GM23338 (cell line): ENCODE measurements around the gene SH3TC1. TPM values are rescaled to one million over a fixed set of nuclear protein-coding genes. Genes with fewer than 3 reads are reported as not detected.

Source experiments
- ATAC-seq: fragments of 200-7000 bp; cut with Tn5 transposase; 3 replicates; pipeline ENCODE4 v1.9.1; 2020
- DNase-seq: peaks from one replicate; pipeline ENCODE4 v3.0.0-alpha.2; 2015; ENCODE audit warnings: low spot score
- H2AFZ ChIP-seq: fragments of 200-600 bp; sonication (generic); 2 replicates; pipeline ENCODE4 v1.8.0; 2016; ENCODE audit warnings: antibody characterized with exemption, mild to moderate bottlenecking, moderate library complexity
- H3F3A ChIP-seq: fragments of 200-600 bp; sonication (generic); replicated peaks from 2 replicates; pipeline ENCODE4 v1.8.0; 2017; ENCODE audit warnings: antibody characterized with exemption, mixed run types, low read depth
- H3K27ac ChIP-seq: fragments of 200-600 bp; sonication (generic); 2 replicates; pipeline ENCODE4 v1.6.1; 2016; ENCODE audit warnings: low read depth
- H3K27me3 ChIP-seq: fragments of 200-600 bp; sonication (generic); 2 replicates; pipeline ENCODE4 v1.8.0; 2016; ENCODE audit warnings: mild to moderate bottlenecking, mixed run types, moderate library complexity; ENCODE audit not compliant: insufficient read depth
- H3K36me3 ChIP-seq: fragments of 200-600 bp; sonication (generic); 2 replicates; pipeline ENCODE4 v1.8.0; 2016; ENCODE audit warnings: mild to moderate bottlenecking; ENCODE audit not compliant: insufficient read depth
- H3K4me1 ChIP-seq: fragments of 200-600 bp; sonication (generic); 2 replicates; pipeline ENCODE4 v1.8.0; 2016; ENCODE audit warnings: mild to moderate bottlenecking, moderate library complexity; ENCODE audit not compliant: insufficient read depth
- H3K4me2 ChIP-seq: fragments of 200-600 bp; sonication (generic); 2 replicates; pipeline ENCODE4 v1.7.1; 2017; ENCODE audit warnings: mixed run types
- H3K4me3 ChIP-seq: fragments of 200-600 bp; sonication (generic); 2 replicates; pipeline ENCODE4 v1.6.1; 2016; ENCODE audit warnings: mixed run types
- H3K79me2 ChIP-seq: fragments of 200-600 bp; sonication (generic); replicated peaks from 2 replicates; pipeline ENCODE4 v1.8.0; 2017; ENCODE audit warnings: mild to moderate bottlenecking; ENCODE audit not compliant: insufficient read depth
- H3K9me2 ChIP-seq: fragments of 200-600 bp; sonication (generic); 2 replicates; pipeline ENCODE4 v1.8.0; 2017; ENCODE audit not compliant: insufficient read depth
- H4K20me1 ChIP-seq: fragments of 200-600 bp; sonication (generic); replicated peaks from 2 replicates; pipeline ENCODE4 v1.8.0; 2017; ENCODE audit warnings: mild to moderate bottlenecking; ENCODE audit not compliant: insufficient read depth
- H3K27ac Mint-ChIP-seq: 2 replicates; pipeline ENCODE4 v1.8.0; 2020; ENCODE audit warnings: inconsistent platforms, mild to moderate bottlenecking, moderate library complexity, mixed read lengths
- H3K27me3 Mint-ChIP-seq: 3 replicates; pipeline ENCODE4 v1.8.0; 2022; ENCODE audit warnings: low read depth, mild to moderate bottlenecking, moderate library complexity, mixed read lengths, inconsistent platforms; ENCODE audit not compliant: insufficient read depth, poor library complexity
- H3K36me3 Mint-ChIP-seq: 3 replicates; pipeline ENCODE4 v1.8.0; 2021; ENCODE audit warnings: low read depth, mild to moderate bottlenecking, inconsistent platforms, moderate library complexity, mixed read lengths
- H3K4me1 Mint-ChIP-seq: 3 replicates; pipeline ENCODE4 v1.8.0; 2020; ENCODE audit warnings: mild to moderate bottlenecking, inconsistent platforms, mixed read lengths
- H3K4me3 Mint-ChIP-seq: 3 replicates; pipeline ENCODE4 v1.8.0; 2021; ENCODE audit warnings: moderate library complexity, mild to moderate bottlenecking, inconsistent platforms, mixed read lengths
- H3K9me3 Mint-ChIP-seq: 3 replicates; pipeline ENCODE4 v1.8.0; 2020; ENCODE audit warnings: moderate library complexity, mild to moderate bottlenecking, inconsistent platforms, mixed read lengths
- CREB1 ChIP-seq: fragments of 250-450 bp; sonication (Bioruptor Pico); IDR thresholded peaks from 2 replicates; pipeline ENCODE4 v1.5.0; 2020; ENCODE audit warnings: low read depth, mild to moderate bottlenecking, moderate library complexity
- CTCF ChIP-seq, 2 experiments: fragments of 200-600 bp in 1 of 2; sonication (generic) in 1 of 2; conservative IDR thresholded peaks; 2 replicates each; pipeline versions ENCODE4 v1.5.1 to v1.6.1; 2016 to 2017; ENCODE audit warnings: antibody characterized with exemption in 2 of 2, low read depth in 2 of 2, mild to moderate bottlenecking in 2 of 2, moderate library complexity in 1 of 2
- ETS1 ChIP-seq: IDR thresholded peaks from 2 replicates; pipeline ENCODE4 v1.6.1; 2016; ENCODE audit warnings: antibody characterized with exemption
- EZH2 ChIP-seq: fragments of 200-600 bp; sonication (generic); IDR thresholded peaks from one replicate; pipeline ENCODE4 v1.8.0; 2017; ENCODE audit warnings: antibody characterized with exemption, mild to moderate bottlenecking, low read depth; ENCODE audit not compliant: unreplicated experiment
- EZH2phosphoT487 ChIP-seq: fragments of 200-600 bp; sonication (generic); IDR thresholded peaks from one replicate; pipeline ENCODE4 v1.8.1; 2018; ENCODE audit warnings: antibody characterized with exemption; ENCODE audit not compliant: unreplicated experiment
- JUNB ChIP-seq: IDR thresholded peaks from one replicate; pipeline ENCODE4 v1.6.1; 2016; ENCODE audit warnings: antibody characterized with exemption; ENCODE audit not compliant: unreplicated experiment
- NANOG ChIP-seq: IDR thresholded peaks from 2 replicates; pipeline ENCODE4 v1.6.1; 2016; ENCODE audit warnings: antibody characterized with exemption, borderline replicate concordance
- POLR2AphosphoS5 ChIP-seq: IDR thresholded peaks from 2 replicates; pipeline ENCODE4 v1.6.1; 2016; ENCODE audit warnings: antibody characterized with exemption, low read depth
- REST ChIP-seq: IDR thresholded peaks from one replicate; pipeline ENCODE4 v1.6.1; 2018; ENCODE audit warnings: antibody characterized with exemption; ENCODE audit not compliant: unreplicated experiment
- STAT1 ChIP-seq: IDR thresholded peaks from one replicate; pipeline ENCODE4 v1.6.1; 2016; ENCODE audit warnings: antibody characterized with exemption; ENCODE audit not compliant: unreplicated experiment
- ZNF114 ChIP-seq: fragments of 250-450 bp; sonication (Bioruptor Pico); IDR thresholded peaks from 2 replicates; pipeline ENCODE4 v1.5.0; 2020; ENCODE audit warnings: mild to moderate bottlenecking, moderate library complexity
- ZNF331 ChIP-seq: fragments of 250-450 bp; sonication (Bioruptor Pico); IDR thresholded peaks from 2 replicates; pipeline ENCODE4 v1.5.0; 2020; ENCODE audit warnings: low read depth, mild to moderate bottlenecking, moderate library complexity
- ZNF462 ChIP-seq: fragments of 250-450 bp; sonication (Bioruptor Pico); IDR thresholded peaks from 2 replicates; pipeline ENCODE4 v1.5.0; 2020; ENCODE audit warnings: mild to moderate bottlenecking, moderate library complexity
- polyA plus RNA-seq: library from polyadenylated mRNA; unstranded; fragments of >200 nt; fragmentation: Nextera tagmentation; extraction: Ambion mirVana; gene quantifications from 2 replicates; pipeline ENCODE4 v1.2.1, GENCODE V29; 2016
- total RNA-seq: library from RNA; depleted of rRNA; stranded (reverse); fragments of >200 nt; shearing (Covaris generic); gene quantifications from 2 replicates; pipeline ENCODE4 v1.2.3, GENCODE V29; 2014

Gene SH3TC1
- total and polyA plus RNA-seq, 2 experiments from 2014 or later: 0.07 TPM; not detected in 1

GRCh38 chr4:8274066-8274652, 75.1 kb downstream of the SH3TC1 start:
- H2AFZ ChIP-seq: no peak overlapping the region
- no peak overlapping the region for H3K4me3 ChIP-seq
- TF ChIP-seq STAT1 (no peak), ZNF331 (CRISPR knock-in tag) (no peak), REST (no peak), CTCF (conservative IDR thresholded peaks at IDR 0.05; ENCODE audit: low read depth in 2 of 2) (no peak), ETS1 (no peak), CREB1 (CRISPR knock-in tag) (no peak), JUNB (no peak), ZNF114 (no peak), NANOG (no peak), ZNF462 (CRISPR knock-in tag) (no peak), EZH2phosphoT487 (no peak), EZH2 (no peak), POLR2AphosphoS5 (no peak)
- no peaks in the 10 kb centered on the region for H3K79me2 ChIP-seq
- no peak overlapping the region for H3K27ac ChIP-seq
- peaks cover 34% of the 10 kb centered on the region for H3K27me3 Mint-ChIP-seq
- no peaks in the 10 kb centered on the region for H3K4me1 ChIP-seq
- H3K27me3 ChIP-seq: peaks cover 17% of the 10 kb centered on the region
- H3F3A ChIP-seq: no peaks in the 10 kb centered on the region
- no peaks in the 10 kb centered on the region for H3K36me3 ChIP-seq
- H3K9me2 ChIP-seq: no peaks in the 10 kb centered on the region
- DNase-seq (no peak), ATAC-seq (no peak)
- H3K4me1 Mint-ChIP-seq: 0 out of 3 replicates have a peak, but pooled peaks cover 2% of the 10 kb centered on the region
- H3K4me2 ChIP-seq: no peak overlapping the region
- H3K36me3 Mint-ChIP-seq: no peaks in the 10 kb centered on the region
- H3K9me3 Mint-ChIP-seq: no peaks in the 10 kb centered on the region
- H4K20me1 ChIP-seq: no peaks in the 10 kb centered on the region
- H3K27ac Mint-ChIP-seq: no peak overlapping the region
- no peak overlapping the region for H3K4me3 Mint-ChIP-seq
